HG02973 (cell line): ENCODE results near the gene AMN1.

Source experiments
- ATAC-seq: cut with Tn5 transposase; IDR thresholded peaks from one replicate; pipeline ENCODE4 v1.9.1; 2021; ENCODE audit warnings: moderate library complexity; ENCODE audit not compliant: unreplicated experiment

Gene AMN1

GRCh38 chr12:31633464-31633863 is 95.4 kb downstream of the AMN1 start:
- ATAC-seq = no peak

- ATAC-seq = no peak
Measured at GRCh38 chr12:31631809-31632208, 97.0 kb downstream of the AMN1 start.

GRCh38 chr12:31631023-31631724 is 97.6 kb downstream of the AMN1 start:
- no peak for ATAC-seq

GRCh38 chr12:31629756-31630732 is 98.8 kb downstream of the AMN1 start:
- no peak for ATAC-seq

GRCh38 chr12:31627456-31628054 is 101.3 kb downstream of the AMN1 start:
- no peak for ATAC-seq

- ATAC-seq = no peak
Measured at GRCh38 chr12:31626270-31626995, 102.4 kb downstream of the AMN1 start.

- ATAC-seq = no peak
Measured at GRCh38 chr12:31622038-31622437, 106.8 kb downstream of the AMN1 start.
